GM12878 (cell line): ENCODE data around the gene MBD5.

Experiments
- HDGF ChIP-seq: fragments of 450-650 bp; IDR thresholded peaks from 2 replicates; pipeline ENCODE4 v1.6.1; 2016; ENCODE audit warnings: antibody characterized with exemption
- SIN3A ChIP-seq: IDR thresholded peaks from 2 replicates; pipeline ENCODE4 v1.6.1; 2012; ENCODE audit warnings: low read depth, low read length, improper control_type of control experiment
- YY1 ChIP-seq: IDR thresholded peaks from 2 replicates; pipeline ENCODE4 v1.6.1; 2011; ENCODE audit warnings: low read depth, mild to moderate bottlenecking, low read length
- TF ChIP-seq, protein P1 (sequence below), 3 experiments: IDR thresholded peaks in 2 of 3; conservative IDR thresholded peaks in 1 of 3; 2 replicates each; pipeline ENCODE4 v1.5.1; 2011; ENCODE audit warnings: low read depth in 3 of 3, low read length in 3 of 3, mild to moderate bottlenecking in 3 of 3, control low read depth in 2 of 3, moderate library complexity in 2 of 3, inconsistent platforms in 1 of 3, mixed read lengths in 1 of 3; ENCODE audit not compliant: control insufficient read depth in 2 of 3, insufficient read depth in 1 of 3; ENCODE audit errors: extremely low read depth in 1 of 3

DNA sequence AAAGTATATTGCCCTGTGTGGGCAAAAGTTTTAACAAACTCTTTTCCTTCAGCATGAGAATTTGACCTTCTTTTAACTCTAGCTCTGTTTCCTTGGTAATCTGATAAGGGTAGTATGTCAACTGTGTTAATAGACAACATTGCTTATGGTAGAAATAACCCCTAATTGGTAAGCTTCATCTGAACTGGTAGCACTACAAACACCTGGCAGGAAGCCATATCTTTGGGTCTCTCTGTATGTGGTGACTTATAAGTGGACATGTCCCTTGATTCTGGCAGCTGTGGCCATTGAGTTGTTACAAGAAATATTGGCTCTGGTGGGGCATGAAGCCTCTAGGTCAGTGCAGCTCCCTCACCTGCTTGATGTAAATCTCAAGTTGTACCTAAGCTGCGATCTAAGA is 46.9 kb downstream of the MBD5 start:
- TF ChIP-seq SIN3A (no peak), HDGF (no peak), YY1 (no peak)
- TF ChIP-seq, protein P1, sequence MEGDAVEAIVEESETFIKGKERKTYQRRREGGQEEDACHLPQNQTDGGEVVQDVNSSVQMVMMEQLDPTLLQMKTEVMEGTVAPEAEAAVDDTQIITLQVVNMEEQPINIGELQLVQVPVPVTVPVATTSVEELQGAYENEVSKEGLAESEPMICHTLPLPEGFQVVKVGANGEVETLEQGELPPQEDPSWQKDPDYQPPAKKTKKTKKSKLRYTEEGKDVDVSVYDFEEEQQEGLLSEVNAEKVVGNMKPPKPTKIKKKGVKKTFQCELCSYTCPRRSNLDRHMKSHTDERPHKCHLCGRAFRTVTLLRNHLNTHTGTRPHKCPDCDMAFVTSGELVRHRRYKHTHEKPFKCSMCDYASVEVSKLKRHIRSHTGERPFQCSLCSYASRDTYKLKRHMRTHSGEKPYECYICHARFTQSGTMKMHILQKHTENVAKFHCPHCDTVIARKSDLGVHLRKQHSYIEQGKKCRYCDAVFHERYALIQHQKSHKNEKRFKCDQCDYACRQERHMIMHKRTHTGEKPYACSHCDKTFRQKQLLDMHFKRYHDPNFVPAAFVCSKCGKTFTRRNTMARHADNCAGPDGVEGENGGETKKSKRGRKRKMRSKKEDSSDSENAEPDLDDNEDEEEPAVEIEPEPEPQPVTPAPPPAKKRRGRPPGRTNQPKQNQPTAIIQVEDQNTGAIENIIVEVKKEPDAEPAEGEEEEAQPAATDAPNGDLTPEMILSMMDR (IDR thresholded peaks at IDR 0.05 in 2 of 3, conservative IDR thresholded peaks at IDR 0.05 in 1 of 3; ENCODE audit: control insufficient read depth in 2 of 3, extremely low read depth in 1 of 3, insufficient read depth in 1 of 3, low read depth in 3 of 3, low read length in 3 of 3): no peak
